ENCODE results near the gene CEP55.
"Not testable (repeated sequence)": the region's sequence is repeated elsewhere in the genome, so short reads cannot be mapped to it uniquely, and the experiment has no call there.

Gene CEP55

DNA sequence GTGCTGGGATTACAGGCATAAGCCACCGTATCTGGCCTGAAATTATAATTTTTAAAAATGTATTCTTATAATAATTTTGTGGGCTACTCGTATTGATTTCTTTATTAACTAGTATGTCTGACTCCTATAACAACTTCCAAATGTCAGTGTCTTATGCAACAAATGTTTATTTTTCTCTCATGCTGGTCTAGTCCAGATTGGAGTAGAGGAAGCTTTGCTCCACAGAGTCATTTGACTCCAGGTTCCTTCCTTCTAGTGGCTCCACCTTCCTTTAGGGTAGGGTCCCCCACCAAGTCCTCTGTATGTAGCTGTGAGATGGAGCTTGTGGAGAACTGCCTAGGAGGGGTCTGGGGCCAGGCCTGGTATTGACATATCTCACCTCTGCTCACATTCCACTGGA, 8.7 kb downstream of the CEP55 start:
- in situ Hi-C loops (cut with MboI; ENCODE audit: low sequenced_read_pairs) = loop anchor here (25.0 kb wide), 1 partner anchor 418 kb away; no protein-coding TSS in a partner anchor

DNA sequence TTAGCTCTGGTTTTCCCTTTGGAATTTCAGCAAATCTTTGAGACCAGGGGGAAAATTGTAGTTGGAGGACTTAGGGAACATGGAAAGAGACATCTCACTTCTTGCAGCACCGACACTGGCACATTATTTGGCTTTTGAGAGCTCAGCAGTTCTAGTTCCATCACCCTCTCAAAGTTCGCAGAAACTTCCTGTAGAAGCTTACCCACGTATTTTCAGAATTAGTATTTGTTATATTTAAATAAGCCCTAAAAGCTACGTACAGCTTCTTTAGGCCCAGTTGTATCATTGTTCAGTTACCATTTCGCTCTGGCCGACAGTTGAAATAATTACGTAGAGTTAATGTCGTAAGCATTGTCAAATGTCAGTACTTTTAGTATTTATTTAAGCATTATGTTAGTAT, 13.4 kb downstream of the CEP55 start:
- in situ Hi-C loops (cut with MboI; ENCODE audit: low sequenced_read_pairs) = loop anchor here (25.0 kb wide), 1 partner anchor 423 kb away; no protein-coding TSS in a partner anchor

GRCh38 chr10:93512565-93512964, 16.2 kb downstream of the CEP55 start:
- in situ Hi-C loops (cut with MboI; ENCODE audit: low sequenced_read_pairs) = loop anchor here (25.0 kb wide), 1 partner anchor 425 kb away; no protein-coding TSS in a partner anchor

DNA sequence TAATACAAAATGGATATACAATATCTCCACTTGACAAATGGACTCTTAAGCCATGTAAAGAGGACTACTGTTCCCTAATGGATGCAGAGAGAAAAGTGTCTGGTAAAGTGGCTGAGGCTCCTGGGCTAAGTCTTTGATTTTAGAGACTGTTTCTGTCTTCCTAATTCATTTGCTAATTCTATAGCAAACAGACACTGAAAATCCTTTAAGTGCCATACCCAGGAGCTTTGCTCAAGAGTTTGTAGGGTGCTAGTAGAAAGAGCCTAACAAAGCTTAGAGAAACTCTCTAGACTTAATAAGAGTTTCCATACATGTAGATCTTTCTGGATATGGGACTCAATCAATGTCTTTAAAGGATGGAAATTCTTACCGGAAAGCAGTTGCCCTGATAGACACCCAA, 16.7 kb downstream of the CEP55 start:
- in situ Hi-C loops (cut with MboI; ENCODE audit: low sequenced_read_pairs) = loop anchor here (25.0 kb wide), 1 partner anchor 426 kb away; no protein-coding TSS in a partner anchor

- in situ Hi-C loops (cut with MboI; ENCODE audit: low sequenced_read_pairs) = loop anchor here (25.0 kb wide), 1 partner anchor 427 kb away; no protein-coding TSS in a partner anchor
These were observed 18.1 kb downstream of the CEP55 start for GRCh38 chr10:93514521-93514920.

DNA sequence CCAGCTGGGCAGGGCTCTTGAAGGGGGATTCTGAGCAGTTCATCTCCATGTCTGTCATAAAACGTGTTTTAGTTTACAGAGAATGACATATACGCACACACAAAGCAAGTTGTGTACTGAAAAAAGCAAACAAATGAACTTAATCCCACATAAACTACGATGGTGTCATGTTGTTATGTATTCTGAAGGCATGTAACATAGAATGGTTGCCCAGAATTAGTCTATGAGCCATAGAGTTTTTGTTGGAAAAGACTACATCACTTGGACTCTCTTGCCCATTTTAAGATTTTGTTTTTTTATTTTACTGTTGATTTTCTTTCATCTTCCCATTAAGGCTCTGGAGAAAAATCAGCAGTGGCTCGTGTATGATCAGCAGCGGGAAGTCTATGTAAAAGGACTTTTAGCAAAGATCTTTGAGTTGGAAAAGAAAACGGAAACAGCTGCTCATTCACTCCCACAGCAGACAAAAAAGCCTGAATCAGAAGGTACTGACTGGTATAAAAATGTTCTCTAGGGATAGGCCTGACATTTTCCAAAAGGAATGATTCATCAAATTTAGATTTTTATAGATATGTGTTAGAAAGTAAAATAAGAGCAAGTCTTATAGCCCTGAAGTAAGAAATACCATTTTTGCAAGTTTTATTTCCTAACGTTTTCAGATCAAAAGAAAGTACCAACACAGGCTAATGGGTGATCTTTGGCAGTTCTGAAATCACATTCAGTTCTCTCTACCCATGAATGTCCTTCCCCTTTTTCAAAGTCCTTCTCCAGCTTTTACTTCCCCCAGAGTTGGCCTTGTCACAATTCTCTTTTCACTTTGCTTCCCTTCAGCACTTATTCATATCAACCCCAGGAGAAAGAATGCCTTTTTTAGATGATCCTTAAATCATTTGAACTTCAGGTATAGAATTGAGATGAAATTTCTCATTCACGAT, 18.9 kb downstream of the CEP55 start:
- in situ Hi-C loops (cut with MboI; ENCODE audit: low sequenced_read_pairs) = loop anchor here (25.0 kb wide), 1 partner anchor 428 kb away; no protein-coding TSS in a partner anchor

DNA sequence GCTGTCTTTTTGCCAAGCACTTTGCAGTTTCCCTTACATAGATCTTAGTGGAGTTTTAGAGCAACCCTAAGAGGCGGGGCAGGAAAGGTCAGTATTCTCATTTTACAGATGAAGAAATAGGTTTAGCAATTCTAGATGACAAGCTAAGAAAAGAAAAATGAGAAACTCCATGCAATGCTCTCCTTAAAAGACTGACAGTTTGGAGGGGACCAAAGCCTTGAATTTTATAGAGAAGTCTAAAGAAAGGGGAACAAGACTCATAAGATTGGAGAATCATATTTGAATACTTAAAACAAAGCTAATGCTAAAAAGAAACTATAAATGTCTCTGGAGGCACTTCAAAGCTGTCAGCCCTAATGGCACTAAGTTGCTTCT, 19.6 kb downstream of the CEP55 start:
- in situ Hi-C loops (cut with MboI; ENCODE audit: low sequenced_read_pairs) = loop anchor here (25.0 kb wide), 1 partner anchor 429 kb away; no protein-coding TSS in a partner anchor

GRCh38 chr10:93518531-93518930, 22.1 kb downstream of the CEP55 start:
- in situ Hi-C loops (cut with MboI; ENCODE audit: low sequenced_read_pairs) = loop anchor here (25.0 kb wide), 1 partner anchor 431 kb away; no protein-coding TSS in a partner anchor

DNA sequence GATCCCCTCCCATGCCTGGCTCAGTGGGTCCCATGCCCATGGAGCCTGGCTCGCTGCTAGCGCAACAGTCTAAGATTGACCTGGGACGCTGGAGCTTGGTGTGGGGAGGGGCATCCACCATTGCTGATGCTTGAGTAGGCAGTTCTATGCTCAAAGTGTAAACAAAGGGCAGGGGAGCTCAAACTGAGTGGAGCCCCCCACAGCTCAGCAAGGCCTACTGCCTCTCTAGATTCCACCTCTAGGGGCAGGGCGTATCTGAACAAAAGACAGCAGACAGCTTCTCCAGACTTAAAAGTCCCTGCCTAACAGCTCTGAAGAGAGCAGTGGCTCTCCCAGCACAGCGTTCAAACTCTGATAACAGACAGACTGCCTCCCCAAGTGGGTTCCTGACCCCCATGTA, 38.9 kb downstream of the CEP55 start:
- in situ Hi-C loops (cut with MboI; ENCODE audit: low sequenced_read_pairs) = no loop called here

- in situ Hi-C loops (cut with MboI; ENCODE audit: low sequenced_read_pairs) = not testable (repeated sequence)
These were observed 44.5 kb downstream of the CEP55 start for GRCh38 chr10:93540871-93541270.

DNA sequence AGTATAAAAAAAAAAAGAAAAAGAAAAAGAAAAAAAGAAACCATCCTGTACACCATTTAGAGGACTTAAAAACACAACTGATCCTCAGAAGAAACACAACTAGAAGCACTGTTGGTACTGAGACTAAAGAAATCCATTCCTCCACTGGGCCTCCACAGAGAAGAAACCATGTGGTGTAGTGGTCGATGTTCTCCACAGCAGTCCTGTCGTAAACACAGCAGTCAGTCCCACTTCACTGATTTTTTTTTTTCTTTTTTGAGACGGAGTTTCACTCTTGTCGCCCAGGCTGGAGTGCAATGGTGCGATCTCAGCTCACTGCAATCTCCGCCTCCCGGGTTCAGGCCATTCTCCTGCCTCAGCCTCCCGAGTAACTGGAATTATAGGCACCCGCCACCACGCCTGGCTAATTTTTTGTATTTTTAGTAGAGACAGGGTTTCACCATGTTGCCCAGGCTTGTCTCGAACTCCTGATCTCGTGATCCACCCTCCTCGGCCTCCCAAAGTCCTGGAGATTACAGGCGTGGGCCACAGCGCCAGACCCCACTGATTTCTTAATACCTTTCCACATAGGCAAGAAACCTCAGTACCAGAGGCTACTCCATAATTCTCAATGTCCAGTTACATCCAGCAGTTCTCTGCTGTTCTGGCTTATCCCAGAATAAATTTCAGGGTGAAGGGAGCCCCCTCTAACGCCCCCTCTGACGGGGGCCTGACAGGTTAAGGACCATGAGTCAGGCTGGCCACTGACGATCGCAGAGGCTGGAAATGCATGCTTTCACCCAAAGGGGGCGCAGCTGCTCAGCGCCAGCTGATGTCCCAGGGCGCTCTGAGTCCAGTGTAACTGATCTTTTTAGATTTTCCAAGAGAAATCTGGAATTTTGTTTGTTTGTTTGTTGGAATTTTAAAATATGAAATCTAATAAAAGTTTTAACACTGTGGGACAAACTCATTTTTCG, 45.3 kb downstream of the CEP55 start:
- in situ Hi-C loops (cut with MboI; ENCODE audit: low sequenced_read_pairs) = no loop called here

GRCh38 chr10:93542358-93542791, 46.0 kb downstream of the CEP55 start:
- in situ Hi-C loops (cut with MboI; ENCODE audit: low sequenced_read_pairs) = no loop called here

- in situ Hi-C loops (cut with MboI; ENCODE audit: low sequenced_read_pairs) = not testable (repeated sequence)
These were observed 50.6 kb downstream of the CEP55 start for GRCh38 chr10:93546995-93547394.

DNA sequence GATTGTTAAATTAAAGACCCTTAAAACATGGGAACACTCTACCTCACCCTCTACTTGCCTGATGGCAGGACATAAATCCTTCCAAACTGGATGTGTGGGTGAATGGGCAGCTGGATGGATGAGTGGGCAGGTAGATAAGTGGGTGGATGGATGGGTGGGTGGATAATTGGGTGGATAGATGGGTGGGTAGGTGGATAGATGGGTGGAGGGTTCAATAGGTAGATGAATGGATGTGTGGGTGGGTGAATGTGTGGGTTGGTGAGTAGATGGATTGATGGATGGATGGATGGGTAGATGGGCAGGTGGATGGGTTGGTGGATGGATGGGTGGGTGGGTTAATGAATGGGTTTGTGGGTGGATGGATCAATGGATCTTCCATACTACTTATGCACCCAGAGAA, 51.1 kb downstream of the CEP55 start:
- in situ Hi-C loops (cut with MboI; ENCODE audit: low sequenced_read_pairs) = no loop called here

- in situ Hi-C loops (cut with MboI; ENCODE audit: low sequenced_read_pairs) = no loop called here
These were observed 52.1 kb downstream of the CEP55 start for GRCh38 chr10:93548376-93549071.

DNA sequence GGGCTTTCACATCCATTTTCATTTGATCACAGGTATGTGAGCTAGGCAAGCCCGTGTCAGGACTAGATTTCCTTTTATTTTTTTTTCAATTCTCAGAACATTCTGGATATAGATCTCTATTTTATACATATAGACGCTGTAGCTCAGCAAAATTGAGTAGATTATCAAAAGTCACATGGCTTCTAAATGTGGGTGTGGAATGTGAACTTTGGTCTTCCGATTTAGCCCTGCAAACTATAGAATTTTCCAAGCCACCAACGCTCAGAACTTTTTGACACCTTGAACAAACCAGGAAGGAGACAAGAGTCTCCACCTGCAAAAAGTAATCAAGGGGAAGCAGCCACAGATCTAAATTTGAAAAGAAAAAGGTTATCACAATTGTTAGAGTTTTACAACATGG, 54.2 kb downstream of the CEP55 start:
- in situ Hi-C loops (cut with MboI; ENCODE audit: low sequenced_read_pairs) = no loop called here

GRCh38 chr10:93552780-93553179, 56.4 kb downstream of the CEP55 start:
- in situ Hi-C loops (cut with MboI; ENCODE audit: low sequenced_read_pairs) = no loop called here

DNA sequence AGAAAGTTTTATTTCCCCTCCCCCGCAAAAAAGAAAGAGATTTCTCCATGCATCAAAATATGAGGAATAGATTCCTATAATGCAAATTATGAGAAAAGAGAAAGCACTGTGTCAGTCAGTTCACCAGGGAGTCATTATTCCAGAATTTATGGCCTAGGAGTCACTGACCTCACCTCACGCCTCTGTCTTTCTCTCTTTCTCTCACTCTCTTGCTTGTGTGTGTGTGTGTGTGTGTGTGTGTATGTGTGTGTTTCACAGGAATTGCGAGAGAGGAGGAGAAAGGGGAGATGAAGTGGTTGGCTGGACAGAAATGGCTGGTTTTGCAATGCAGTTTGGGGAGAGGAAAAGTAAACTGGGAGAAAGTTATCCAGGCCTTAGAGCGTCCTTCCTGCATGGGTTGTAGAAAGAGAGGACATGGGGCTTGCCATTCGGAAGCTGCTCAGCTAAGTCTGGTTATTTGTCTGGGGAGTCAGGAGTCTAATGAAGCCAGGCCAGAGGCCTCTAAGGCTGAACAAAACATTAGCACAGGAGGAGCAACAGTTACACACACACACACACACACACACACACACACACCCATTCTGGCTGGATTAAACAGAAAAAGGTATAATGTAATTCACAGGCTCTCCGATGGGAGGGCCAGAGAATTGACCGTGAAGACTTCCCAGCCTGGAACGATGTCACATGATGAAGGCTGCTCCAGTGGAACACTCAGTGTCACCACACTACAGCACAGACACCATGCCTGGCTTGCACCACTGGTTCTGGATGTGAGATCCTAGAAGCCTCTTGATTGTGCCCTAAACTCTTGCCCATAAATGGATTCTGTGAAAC, 57.3 kb downstream of the CEP55 start:
- in situ Hi-C loops (cut with MboI; ENCODE audit: low sequenced_read_pairs) = no loop called here

DNA sequence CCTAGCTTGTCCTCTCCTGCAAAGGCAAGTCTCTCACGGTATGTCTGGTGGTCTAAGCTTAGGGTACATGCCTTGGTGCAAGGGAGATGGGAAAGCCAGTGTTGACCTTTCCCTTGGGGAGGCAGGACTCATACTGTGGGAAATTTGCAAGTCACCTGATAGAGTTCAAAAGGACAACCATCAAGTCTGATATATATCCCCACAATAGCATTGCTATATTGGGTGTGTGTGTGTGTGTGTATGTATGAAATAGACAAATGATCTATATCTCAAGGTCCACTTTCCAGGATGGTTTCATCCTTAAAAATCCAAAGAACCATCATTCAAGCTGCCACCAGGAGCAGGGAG, 57.9 kb downstream of the CEP55 start:
- in situ Hi-C loops (cut with MboI; ENCODE audit: low sequenced_read_pairs) = no loop called here
